ENCODE measurements around the gene ZFP1. TPM values are rescaled to one million over a fixed set of nuclear protein-coding genes. Genes with fewer than 3 reads are reported as not detected.

Gene ZFP1
- total and polyA plus RNA-seq, 9 of the 15 experiments (the other 6 are each of a cell fraction or from before 2014, with no cell fraction given) = 2.6 to 14.7 (median 11.6) TPM

- peak; percentile 84; the same call in 1 of the 2 replicates for TF ChIP-seq STAG1 (CRISPR knock-in tag; IDR thresholded peaks at IDR 0.05; ENCODE audit: borderline replicate concordance)
- peak; percentile 52; the same call in 1 of the 2 replicates for TF ChIP-seq ZBTB17 (CRISPR knock-in tag; IDR thresholded peaks at IDR 0.05)
- peak; percentile 40; the same call in 1 of the 2 replicates for TF ChIP-seq POLR2G (IDR thresholded peaks at IDR 0.05; ENCODE audit: low read depth, low read length)
- peak; percentile 52; the same call in 1 of the 2 replicates for TF ChIP-seq NBN (IDR thresholded peaks at IDR 0.05; ENCODE audit: low read depth)
- TF ChIP-seq, protein P1, sequence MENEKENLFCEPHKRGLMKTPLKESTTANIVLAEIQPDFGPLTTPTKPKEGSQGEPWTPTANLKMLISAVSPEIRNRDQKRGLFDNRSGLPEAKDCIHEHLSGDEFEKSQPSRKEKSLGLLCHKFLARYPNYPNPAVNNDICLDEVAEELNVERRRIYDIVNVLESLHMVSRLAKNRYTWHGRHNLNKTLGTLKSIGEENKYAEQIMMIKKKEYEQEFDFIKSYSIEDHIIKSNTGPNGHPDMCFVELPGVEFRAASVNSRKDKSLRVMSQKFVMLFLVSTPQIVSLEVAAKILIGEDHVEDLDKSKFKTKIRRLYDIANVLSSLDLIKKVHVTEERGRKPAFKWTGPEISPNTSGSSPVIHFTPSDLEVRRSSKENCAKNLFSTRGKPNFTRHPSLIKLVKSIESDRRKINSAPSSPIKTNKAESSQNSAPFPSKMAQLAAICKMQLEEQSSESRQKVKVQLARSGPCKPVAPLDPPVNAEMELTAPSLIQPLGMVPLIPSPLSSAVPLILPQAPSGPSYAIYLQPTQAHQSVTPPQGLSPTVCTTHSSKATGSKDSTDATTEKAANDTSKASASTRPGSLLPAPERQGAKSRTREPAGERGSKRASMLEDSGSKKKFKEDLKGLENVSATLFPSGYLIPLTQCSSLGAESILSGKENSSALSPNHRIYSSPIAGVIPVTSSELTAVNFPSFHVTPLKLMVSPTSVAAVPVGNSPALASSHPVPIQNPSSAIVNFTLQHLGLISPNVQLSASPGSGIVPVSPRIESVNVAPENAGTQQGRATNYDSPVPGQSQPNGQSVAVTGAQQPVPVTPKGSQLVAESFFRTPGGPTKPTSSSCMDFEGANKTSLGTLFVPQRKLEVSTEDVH (IDR thresholded peaks at IDR 0.05; ENCODE audit: low read depth, partially characterized antibody) = peak; percentile 62
- peak; percentile 92 for TF ChIP-seq REST (IDR thresholded peaks at IDR 0.05; ENCODE audit: borderline replicate concordance)
- TF ChIP-seq REST (CRISPR knock-in tag; IDR thresholded peaks at IDR 0.05; ENCODE audit: low read depth) = no peak
- peak; percentile 76 for TF ChIP-seq DACH1 (IDR thresholded peaks at IDR 0.05; ENCODE audit: partially characterized antibody)
- TF ChIP-seq SIN3A (IDR thresholded peaks at IDR 0.05; ENCODE audit: borderline replicate concordance in 2 of 2, control insufficient read depth in 1 of 2, low read depth in 2 of 2, low read length in 2 of 2) = peak; percentile 40 to 79; a peak in 2 of 4 replicates
- peak; percentile 95 to 97 for TF ChIP-seq MNT (conservative IDR thresholded peaks at IDR 0.05)
- 0 out of 2 replicates have a peak, but pooled peaks have one; percentile 43 for TF ChIP-seq CXXC5 (CRISPR knock-in tag; IDR thresholded peaks at IDR 0.05)
- TF ChIP-seq SMC3 (conservative IDR thresholded peaks at IDR 0.05; ENCODE audit: insufficient read depth, low read depth, low read length) = peak; percentile 93
- peak; percentile 43; the same call in 1 of the 2 replicates for TF ChIP-seq ESRRA (IDR thresholded peaks at IDR 0.05; ENCODE audit: borderline replicate concordance, low read depth)
These were observed 37.4 kb upstream of the ZFP1 start (continued) for GRCh38 chr16:75110637-75111513.

Data from K562 (cell line).